Germinal center (tissue), 1 donor: ENCODE measurements around the gene CNST.
"Not testable (repeated sequence)": the region's sequence is repeated elsewhere in the genome, so short reads cannot be mapped to it uniquely, and the experiment has no call there.

Experiments used
- DNase-seq: peaks from one replicate; pipeline ENCODE4 v3.0.0; 2012; ENCODE audit warnings: mixed read lengths, low spot score

The CNST gene

DNA sequence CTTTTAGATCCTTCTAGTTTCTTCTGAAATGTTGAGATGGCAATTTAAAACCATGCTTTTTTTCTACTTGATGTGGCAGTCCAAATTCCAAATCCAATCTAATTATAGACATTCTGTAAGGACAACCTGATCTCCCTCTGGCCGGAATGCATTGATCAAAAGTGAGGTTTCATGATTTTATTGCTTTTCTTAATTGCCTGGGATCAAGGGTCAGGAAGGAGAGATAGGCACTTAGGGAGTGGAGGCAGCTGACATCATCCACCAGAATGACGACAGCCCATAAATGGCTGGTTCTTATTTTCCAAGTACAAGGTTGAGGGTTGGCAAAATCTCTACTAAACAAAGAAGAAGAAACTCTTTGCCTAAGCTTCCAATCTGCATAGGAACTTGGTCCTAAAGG, 111.6 kb downstream of the CNST start:
- no peak for DNase-seq

DNA sequence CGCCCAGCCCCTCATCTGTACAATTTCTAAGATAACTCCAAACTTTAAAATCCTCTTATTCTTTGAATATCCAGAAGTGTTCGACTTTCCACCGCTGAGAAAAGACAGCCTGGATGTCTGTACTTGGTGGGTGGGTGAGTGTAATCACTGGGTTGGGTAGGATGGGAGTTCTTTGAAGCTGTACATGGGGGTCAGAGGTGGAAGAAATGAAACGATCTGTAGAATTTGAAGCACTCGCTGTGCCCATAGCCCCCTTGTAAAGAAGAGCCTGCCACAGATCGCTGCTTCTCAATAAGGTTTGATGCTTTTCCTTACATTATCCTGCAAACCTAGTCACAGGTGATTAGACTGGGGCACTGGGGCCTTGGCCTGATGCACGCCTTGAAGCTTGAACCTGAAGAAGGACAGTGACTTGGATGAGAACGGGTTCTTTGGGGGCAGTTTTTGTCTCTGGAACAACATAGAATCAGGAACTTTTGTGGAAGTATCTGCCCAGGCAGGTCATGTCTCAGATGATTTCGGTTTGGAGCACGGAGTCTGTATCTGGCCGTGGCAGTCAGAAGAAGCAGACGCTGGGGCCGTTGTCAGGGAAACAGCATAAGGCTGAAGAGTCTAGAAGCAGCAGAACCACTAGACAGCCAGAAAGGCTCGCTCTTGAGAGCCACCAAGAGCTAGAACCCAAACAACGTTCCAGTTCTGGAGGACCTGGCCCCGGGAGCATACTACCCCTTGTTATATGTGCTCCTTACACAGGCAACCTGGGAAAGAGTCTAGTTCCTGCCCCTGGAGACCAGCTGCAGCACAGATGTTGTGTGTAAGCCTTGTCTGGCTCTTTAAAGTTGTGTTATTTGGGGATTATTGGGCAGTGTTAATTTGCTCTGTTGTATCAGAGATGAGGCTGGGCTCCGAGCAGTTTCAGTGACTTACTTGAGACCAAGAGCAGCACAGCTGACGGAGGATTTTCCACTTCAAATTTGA, 112.8 kb downstream of the CNST start:
- no peak for DNase-seq

DNA sequence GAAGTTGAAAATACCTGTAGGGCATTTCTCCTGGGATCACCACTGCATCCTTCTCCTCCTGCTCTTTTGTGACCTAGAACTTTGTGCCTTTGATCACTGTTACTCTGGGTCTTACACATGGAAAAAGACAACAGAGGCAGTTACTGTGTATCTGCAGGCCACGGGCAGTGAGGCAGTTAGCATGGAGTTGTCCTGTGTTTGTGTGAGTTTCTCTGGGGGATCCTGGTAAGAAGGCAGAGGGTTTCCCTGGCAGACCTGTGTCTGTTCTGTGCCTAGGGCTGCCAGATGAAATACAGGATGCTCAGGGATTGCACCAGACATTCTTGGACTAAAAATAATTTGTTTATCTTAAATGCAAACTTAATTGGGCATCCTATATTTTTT, 113.5 kb downstream of the CNST start:
- DNase-seq: no peak

DNA sequence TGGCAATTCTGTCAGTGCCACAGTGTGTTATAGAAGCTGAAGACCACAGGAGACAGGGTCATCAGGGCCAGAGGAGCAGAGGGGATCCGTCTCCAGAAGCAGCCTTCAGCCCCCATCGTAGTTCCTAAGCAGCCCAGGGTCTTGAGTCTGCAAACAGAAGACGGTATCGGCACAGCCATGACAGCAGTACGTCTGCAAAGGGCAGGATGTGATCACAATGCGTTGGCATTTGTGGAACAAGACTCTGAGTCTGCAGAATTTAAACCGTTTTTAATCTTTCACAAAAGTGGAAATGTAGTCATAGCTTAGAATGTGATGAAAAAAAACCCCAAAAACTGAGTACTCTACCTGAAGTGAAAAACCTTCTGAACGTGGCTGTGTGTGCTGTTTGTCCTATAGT, 113.9 kb downstream of the CNST start:
- DNase-seq: no peak

DNA sequence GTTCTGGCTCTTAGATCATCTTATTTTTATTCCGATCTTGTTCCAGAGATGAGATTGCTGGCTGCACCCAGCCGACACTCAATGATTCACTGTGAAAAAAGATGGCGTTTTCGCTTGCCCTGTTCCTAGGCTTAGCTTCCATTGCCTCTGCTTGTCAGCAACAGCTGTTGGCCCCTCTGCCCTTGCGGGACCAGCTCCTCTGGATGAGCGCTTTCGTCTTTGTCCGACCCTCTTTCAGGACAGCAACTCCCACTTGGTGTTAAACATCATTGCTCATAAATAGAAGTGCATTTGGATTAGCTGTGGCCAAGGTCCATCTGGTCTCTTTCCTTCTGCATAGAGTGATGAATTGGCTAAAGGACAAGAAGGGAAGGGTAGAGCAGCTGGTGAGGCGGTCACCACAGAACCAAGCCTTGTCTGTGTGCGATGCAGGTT, 114.5 kb downstream of the CNST start:
- DNase-seq: no peak

DNA sequence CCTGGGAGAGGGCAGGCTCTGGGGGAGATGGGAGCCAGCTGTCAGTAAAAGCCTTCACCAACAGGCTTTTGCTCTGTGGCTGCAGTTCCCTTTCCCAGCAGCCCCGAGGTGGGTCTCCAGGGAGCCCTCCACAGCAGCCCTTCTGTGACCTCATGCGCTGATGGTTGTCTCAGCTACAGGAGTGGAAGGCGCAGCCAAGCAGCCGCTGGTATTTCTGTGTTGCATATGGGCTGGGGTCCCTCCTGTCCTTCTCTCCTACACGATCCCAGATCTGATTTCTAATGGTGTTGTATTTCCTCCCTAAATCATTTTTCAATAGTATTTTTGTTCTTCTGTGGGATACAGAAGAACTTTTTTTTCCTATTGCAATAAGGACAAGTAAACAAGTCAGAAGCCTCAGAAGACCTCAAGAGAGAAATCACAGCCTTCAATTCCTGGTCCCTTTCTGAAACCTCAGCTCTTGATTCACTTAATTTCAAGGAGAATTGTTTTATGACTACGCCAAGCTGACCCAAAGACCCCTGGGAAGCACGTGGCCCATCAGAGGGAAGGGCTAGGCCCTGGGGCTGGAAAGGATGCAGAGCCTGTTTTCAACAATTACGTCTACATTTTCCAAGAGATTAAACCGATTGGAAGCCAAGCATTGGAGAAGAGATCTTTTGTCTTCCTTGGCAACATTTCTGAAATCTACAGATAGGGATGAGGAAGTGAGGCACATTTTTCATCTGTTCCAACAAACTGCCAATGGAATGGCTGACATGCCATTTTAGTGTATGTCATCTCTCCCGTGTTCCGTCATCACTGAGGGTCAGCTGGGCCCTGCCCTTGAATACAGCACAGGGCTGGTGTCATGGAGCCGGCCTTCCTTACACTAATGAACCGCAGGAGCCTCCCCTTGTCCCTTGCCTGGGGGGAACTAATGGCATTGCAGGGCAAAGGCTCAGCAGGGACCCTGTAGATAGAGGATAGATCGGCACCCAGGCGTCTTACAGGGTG, 115.9 kb downstream of the CNST start:
- DNase-seq: peak; percentile 59

DNA sequence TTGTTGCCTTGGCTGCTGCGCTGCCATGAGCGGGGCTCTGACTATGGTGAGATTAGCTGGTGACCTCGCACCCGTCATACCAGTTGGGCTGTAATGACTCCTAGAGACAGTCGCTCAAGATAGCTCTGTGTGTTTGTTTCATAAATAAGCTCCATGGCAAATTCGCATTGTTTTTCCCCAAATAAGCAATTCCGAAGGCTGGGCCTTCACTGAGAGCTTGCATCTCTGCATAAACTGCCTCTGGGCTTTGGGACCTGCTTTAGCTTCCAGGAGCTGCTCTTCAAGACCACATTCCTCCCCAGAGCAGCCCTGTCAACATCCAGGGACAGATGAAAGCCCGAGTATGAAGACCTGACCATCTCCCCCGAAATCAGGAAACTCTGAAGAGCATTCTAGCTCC, 117.3 kb downstream of the CNST start:
- DNase-seq: no peak

DNA sequence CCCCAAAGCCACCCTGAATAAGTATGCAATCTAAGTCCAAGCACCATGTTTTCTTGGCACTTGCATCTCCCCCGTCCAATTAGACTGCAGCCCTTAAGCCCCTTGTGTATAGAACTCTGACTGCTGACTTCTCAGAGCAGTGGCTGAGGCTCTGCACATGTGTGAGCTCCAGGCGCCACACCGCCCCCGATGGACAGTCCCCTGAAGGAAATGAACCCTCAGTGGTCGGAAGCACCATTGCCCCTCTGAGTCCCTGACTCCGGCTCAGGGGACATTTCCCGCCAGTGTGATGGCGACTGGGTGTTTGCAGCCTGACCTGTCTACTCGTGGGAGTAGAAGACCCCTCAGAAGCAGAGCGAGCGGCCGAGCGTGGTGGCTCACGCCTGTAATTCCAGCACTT, 120.7 kb downstream of the CNST start:
- DNase-seq: no peak

DNA sequence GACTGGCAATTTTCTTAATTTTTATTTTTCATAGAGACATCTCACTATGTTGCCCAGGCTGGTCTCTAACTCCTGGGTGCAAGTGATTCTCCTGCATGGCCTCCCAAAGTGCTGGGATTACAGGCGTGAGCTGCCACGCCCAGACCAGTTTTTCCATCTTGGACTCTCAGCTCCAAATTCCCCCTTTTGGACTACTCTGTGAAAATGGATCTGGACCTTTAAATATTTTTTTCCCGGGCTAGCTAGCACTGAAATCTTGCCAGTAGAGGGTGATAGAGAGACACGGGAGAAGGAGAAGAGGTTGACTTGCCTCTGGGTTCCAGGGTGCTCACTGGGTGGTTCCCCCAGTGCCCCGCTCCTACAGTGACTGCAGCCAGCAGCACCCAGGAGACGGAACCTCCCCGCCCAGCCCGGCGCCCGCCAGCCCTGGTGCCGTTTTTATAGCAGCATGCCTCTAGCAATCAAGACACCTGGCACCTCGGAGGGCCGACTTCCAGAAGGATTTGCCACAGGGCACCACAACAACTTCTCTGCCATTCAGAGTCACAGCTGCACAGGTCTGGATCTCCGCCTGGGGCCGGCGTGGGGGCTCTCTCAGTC, 123.3 kb downstream of the CNST start:
- peak; percentile 89 for DNase-seq

DNA sequence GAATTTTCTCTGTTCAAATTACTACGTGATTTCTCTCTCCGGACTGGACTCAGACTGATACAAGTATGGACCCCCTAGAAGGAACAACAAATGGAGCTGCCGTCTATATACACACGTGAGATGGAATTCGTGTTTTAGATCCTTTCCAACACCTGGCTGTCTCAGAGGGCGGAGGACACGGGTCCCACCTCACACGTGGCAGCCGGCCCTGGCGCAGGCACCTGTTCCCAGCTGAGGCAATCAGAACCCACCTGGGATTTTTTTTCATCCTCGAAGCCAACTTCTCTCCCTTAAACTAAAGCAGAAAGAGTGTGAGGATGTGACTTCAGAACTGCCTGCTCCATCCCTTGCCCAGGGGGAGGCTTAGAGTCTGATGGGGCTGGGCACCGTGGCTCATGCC, 123.8 kb downstream of the CNST start:
- DNase-seq: no peak

DNA sequence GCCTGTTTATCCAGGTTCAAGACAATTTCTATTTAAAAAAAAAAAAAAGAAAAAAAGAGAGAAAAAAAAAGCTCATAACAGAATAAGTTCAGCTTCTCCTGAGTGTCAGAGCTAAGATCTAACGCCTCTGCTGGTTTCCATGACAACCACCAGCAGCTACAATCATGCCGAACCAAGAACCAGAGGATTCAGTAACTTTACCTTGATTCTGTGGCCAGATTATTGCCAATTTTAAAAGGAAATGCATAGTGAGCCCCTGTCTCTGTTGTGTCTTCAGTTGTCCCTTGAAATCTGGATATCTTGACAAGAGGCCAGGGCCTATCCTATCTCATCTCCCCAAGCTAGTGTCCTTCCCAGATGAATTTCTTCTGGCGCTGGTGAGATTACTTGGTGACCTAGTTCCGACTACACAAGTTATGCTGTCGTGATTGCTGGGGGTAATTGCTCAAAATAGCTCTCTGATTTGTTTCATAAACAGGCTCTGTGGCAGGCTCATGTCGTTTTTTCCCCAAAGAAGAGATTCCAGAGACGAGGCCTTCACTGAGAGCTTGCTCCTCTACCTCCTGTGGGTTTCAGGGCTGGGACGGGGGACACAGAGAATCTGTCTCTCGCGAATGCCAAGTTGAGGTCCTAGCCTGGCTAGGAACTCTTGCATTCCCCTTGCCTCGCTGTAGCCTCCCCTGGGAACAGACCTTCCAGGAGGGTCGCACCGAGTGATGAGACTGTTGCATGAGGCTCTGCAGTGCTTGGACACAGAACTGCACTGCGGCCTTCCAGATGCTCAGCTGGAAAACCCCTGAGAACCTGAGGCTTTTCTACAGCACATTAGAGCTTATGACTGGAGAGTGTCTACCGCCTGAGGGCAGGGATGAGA, 125.6 kb downstream of the CNST start:
- DNase-seq: no peak

DNA sequence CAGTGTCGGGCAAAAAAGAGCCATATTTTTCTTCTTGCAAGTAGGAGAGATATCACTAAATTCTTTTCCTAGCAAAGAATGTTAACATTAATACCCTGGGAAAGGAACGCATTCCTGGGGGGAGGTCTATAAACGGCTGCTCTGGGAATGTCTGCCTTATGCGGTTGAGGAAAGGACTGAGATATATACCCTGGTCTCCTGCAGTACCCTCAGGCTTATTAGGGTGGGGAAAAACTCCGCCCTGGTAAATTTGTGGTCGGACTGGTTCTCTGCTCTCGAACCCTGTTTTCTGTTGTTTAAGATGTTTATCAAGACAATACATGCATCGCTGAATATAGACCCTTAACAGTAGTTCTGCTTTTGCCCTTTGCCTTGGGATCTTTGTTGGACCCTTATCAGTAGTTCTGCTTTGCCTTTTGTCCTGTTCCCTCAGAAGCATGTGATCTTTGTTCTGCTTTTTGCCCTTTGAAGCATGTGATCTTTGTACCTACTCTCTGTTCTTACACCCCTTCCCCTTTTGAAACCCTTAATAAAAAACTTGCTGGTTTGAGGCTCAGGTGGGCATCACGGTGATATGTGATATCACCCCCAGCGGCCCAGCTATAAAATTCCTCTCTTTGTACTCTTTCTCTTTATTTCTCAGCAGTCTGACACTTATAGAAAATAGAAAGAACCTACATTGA, 128.1 kb downstream of the CNST start:
- not testable (repeated sequence) for DNase-seq

DNA sequence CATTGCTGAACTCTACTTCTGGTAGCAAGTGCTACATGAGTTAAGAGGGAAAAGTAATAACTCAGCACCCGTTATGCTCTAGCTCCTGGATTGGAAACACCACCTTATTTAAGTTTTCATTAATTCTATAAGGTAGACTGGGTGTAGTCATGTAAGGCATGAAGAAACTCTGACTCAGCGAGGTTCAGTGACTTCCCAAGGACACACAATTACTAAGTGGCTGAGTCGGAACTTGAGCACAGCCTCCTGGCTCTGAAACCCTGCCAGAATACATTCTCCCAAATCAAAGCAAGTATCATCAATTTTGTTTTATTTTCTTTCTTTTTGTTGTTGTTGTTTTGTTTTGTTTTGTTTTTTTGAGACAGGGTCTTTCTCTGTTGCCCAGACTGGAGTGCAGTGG, 128.9 kb downstream of the CNST start:
- no peak for DNase-seq

DNA sequence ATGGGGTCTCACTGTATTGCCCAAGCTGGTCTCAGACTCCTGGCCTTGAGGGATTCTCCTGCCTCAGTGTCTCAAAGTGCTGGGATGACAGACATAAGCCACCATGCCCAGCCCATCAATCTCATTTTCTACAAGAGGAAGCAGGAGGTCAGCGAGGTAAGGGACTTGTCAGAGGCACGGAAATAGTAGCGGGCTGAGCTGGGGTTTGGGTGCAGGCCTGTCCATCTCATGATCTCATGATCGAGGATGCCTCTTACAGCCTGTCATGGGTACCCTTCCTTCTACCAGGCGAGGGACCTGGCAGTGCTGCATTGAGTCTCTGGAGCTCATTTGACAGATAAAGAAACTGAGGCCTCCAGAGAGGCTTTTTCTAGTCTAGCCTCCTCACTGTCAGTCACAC, 129.4 kb downstream of the CNST start:
- DNase-seq: no peak

DNA sequence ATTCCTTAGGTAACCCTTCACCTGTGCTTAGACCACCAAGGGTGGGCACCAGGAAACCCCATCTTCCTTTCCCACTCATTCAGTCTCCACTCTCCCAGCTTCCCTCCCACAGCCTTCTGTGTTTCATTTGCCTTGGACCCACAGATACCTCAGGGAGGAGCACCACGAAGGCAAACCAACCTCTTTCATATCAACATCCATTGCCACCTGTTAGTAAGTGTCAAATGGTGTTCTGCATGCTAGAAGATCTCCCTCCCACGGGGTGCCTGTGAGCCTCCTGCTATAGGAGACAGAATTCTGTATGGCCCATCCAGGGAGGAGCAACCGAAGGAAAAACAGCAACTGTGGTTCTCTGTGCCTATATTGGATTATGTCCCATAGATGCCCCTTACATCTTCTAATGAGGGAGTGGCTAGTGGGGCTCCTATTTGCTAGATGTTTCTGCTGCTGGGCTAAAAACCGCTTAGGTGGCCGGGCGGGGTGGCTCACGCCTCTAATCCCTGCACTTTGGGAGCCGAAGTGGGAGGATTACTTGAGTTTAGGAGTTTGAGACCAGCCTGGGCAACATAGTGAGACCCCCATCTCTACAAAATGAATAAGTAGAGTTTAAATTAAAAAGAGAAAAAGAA, 132.3 kb downstream of the CNST start:
- no peak for DNase-seq

DNA sequence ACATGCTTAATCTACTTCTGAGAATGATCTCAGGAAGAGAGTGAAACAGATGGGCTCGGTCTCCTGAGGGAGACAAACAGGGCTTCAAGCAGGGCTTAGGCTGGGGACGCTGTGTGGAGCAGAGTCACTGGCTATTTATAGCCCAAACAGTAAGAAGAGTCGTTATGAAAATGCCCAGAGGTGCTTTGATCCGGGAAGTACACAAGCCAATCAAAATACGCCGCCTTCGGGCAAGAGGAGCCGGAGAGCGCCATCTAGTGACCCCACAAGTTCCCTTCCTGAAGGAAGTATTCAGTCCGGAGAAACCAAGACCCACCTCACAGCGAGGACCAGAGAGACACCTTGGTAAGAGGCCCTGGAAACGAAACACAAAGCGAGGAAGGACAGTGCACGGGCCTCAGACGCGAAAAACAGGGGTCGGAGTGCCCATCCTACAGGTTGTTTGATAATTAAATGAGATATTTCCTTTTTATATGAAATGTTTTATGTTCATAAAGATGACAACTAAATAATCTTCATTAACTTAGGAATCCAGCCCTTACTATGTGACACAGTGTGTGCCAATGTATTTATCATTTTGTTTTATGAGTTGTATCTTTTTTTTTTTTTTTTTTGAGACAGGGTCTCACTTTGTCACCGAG, 133.0 kb downstream of the CNST start:
- DNase-seq: peak; percentile 89

DNA sequence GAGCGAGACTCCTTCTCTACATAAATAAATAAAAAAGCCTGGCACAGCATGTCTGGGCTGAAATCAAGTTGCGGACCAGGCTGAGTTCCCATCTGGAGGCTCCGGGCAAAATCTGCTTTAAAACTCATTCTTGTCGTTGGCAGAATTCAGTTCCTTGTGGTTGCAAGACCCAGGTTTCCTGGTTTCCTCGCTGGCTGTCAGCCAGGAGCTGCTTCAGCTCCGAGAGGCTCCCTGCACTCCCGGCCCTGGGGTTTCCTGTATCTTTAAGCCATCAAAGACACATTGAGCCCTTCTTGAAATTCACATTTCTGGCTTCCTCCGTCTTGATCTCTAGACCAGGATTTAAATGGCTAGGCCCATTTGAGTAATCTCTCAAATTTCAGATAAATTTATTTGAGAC, 137.3 kb downstream of the CNST start:
- DNase-seq: no peak

DNA sequence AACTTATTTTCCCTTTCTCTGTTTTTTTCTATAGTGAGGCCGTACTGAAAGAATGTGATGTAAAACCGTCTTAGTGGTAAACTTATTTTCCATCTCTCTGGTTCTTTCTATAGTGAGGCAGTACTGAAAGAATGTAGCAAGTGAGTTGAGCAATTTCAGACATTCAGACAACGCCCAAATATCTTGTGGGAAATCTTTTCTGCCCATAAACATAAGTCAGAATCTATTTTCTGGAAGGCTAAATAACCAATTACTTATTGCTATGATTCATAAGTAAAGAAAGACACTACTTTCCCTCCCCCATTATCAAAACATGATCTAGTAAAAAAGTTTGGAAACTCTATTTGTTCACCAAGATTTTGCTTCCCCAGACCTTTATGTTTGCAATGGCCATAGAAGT, 139.1 kb downstream of the CNST start:
- DNase-seq: no peak

DNA sequence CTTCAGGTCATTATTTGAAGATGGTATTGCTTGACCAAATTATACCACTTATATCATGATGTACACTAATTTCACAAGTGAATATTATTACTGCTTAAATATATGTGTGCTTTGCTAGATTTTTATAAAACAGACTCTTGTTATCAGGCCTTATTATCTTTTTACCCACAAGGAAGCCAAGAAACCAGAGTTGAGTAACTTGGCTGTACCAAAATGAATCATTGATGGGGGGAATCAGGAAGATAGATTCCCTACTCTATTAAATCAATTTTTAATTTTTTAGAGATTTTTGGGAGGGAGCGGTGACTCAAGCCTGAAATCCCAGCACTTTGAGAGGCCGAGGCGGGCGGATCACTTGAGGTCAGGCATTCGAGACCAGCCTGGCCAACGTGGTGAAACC, 141.9 kb downstream of the CNST start:
- no peak for DNase-seq

DNA sequence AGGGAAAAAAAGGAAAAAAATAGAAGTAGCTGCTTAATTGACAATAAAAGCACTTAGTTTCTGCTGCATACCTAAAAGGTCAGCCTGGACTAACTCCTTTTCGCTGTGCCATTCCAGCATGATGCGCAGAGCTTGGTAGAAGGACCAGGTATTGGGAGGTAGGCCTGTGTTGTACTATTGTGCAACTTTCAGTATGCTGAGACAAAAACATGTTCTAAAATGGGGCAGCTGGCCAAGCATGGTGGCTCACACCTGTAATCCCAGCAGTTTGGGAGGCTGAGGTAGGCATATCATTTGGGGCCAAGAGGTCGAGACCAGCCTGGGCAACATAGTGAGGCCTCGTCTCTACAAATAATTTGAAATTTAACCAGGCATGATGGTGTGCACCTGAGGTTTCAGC, 142.9 kb downstream of the CNST start:
- DNase-seq: no peak
